Stomach (tissue), 9 donors: ENCODE results near the gene CADM2. TPM values are rescaled to one million over a fixed set of nuclear protein-coding genes. Genes with fewer than 3 reads are reported as not detected.

ENCODE experiments used
- DNase-seq, 2 donors: peaks; one replicate each; pipeline versions ENCODE4 v3.0.0 to v3.0.0-alpha.2; 2013 to 2019
- H3K27ac ChIP-seq, 5 donors: fragments of 200-600 bp in 4 of 5; sonication (generic) in 4 of 5; one replicate each; pipeline ENCODE4 v1.5.1; 2013 to 2019; ENCODE audit warnings: mild to moderate bottlenecking in 1 of 5, moderate library complexity in 1 of 5
- H3K27me3 ChIP-seq, 3 donors: fragments of 200-600 bp; sonication (generic); one replicate each; pipeline ENCODE4 v1.5.1; 2017 to 2019; ENCODE audit warnings: mixed run types in 1 of 3
- H3K36me3 ChIP-seq, 4 donors: fragments of 200-600 bp; sonication (generic); 1 replicate in 3 of 4; 2 replicates in 1 of 4; pipeline ENCODE4 v1.5.1; 2016 to 2019
- H3K4me1 ChIP-seq, 4 donors: fragments of 200-600 bp; sonication (generic); one replicate each; pipeline ENCODE4 v1.5.1; 2016 to 2019
- H3K4me3 ChIP-seq, 4 donors: fragments of 200-600 bp; sonication (generic) in 3 of 4; one replicate each; pipeline ENCODE4 v1.5.1; 2016 to 2019; ENCODE audit warnings: mild to moderate bottlenecking in 1 of 4
- H3K9me3 ChIP-seq, 4 donors: fragments of 200-600 bp; sonication (generic); one replicate each; pipeline ENCODE4 v1.5.1; 2016 to 2019
- EP300 ChIP-seq: sonication (generic); formaldehyde crosslinking; IDR thresholded peaks from one replicate; pipeline ENCODE4 v1.6.1; 2017; ENCODE audit warnings: antibody characterized with exemption
- POLR2A ChIP-seq, 4 donors: fragments of 450-650 bp; IDR thresholded peaks; one replicate each; pipeline ENCODE4 v1.6.1; 2016; ENCODE audit warnings: antibody characterized with exemption in 4 of 4, control low read depth in 2 of 4, mild to moderate bottlenecking in 1 of 4, moderate library complexity in 1 of 4
- POLR2AphosphoS5 ChIP-seq, 3 donors: sonication (generic); formaldehyde crosslinking; IDR thresholded peaks; one replicate each; pipeline ENCODE4 v1.6.1; 2016; ENCODE audit warnings: antibody characterized with exemption in 3 of 3
- WGBS, 5 donors: extraction: QIAGEN DNeasy Blood & Tissue Kit in 3 of 5; methylation state at CpG; one replicate each; pipeline versions ENCODE4 v1.1.5 to v1.1.7; 2013 to 2018; 5-methylcytosine and 5-hydroxymethylcytosine counted together
- intact Hi-C: fragments of 100-400 bp; cut with DNase I; formaldehyde crosslinking; loops from one replicate; pipeline ENCODE4 v1.15.1; 2023; ENCODE audit warnings: low total_unique reads
- polyA plus RNA-seq, 3 donors: library from polyadenylated mRNA; stranded (reverse); fragments of 200-250 nt; gene quantifications; one replicate each; pipeline ENCODE4 v1.2.3, GENCODE V29; 2013
- total RNA-seq, 5 donors: library from RNA; depleted of rRNA; stranded (reverse); fragments of >200 nt; gene quantifications; one replicate each; pipeline versions ENCODE4 v1.1.0 to v1.2.3, GENCODE V29; 2014 to 2016
- TF ChIP-seq, protein P1 (sequence below), 7 experiments: fragments of 450-650 bp in 4 of 7; fragments of 200-600 bp in 3 of 7; sonication (generic) in 3 of 7; IDR thresholded peaks; one replicate each; pipeline ENCODE4 v1.5.1; 2016 to 2019; ENCODE audit warnings: antibody characterized with exemption in 7 of 7, control low read depth in 2 of 7, mild to moderate bottlenecking in 1 of 7
- donor health status: healthy with polysubstance abuse.
- donor health status: Bipolar disorder and iron deficiency.
- donor health status: healthy.

Gene CADM2
- total and polyA plus RNA-seq, 8 donors = 0.29 to 8.1 (median 2.0) TPM; not detected in 1

DNA sequence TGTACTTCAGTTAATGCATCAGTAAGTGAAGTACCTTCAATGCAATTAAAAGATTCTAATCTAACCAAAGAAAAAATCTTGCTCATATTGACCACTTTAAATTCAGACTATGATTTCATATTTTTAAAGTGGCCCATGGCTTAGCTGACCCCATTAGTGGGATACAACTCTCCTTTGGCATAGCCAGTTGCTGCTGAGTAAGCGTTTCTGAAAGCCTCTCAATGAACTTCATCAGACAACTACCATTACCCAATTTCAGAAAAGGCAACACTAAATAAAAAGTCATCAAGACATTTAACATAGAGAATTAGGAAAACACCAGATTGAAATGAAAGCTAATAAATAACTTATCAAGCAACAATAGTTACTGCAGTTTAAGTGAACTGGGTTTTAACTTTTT, 27.0 kb downstream of the CADM2 start:
- 84 to 100% (median 86%) methylated on average over 1 of the region's 1 CpG for WGBS, 5 donors
- DNase-seq = no peak
- intact Hi-C loops = no loop called here
- no peaks in the 10 kb centered on the region for H3K36me3 ChIP-seq
- no peak overlapping the region for H3K4me3 ChIP-seq
- no peaks in the 10 kb centered on the region for H3K9me3 ChIP-seq
- no peak overlapping the region for H3K27ac ChIP-seq
- TF ChIP-seq EP300 = no peak
- TF ChIP-seq, protein P1, sequence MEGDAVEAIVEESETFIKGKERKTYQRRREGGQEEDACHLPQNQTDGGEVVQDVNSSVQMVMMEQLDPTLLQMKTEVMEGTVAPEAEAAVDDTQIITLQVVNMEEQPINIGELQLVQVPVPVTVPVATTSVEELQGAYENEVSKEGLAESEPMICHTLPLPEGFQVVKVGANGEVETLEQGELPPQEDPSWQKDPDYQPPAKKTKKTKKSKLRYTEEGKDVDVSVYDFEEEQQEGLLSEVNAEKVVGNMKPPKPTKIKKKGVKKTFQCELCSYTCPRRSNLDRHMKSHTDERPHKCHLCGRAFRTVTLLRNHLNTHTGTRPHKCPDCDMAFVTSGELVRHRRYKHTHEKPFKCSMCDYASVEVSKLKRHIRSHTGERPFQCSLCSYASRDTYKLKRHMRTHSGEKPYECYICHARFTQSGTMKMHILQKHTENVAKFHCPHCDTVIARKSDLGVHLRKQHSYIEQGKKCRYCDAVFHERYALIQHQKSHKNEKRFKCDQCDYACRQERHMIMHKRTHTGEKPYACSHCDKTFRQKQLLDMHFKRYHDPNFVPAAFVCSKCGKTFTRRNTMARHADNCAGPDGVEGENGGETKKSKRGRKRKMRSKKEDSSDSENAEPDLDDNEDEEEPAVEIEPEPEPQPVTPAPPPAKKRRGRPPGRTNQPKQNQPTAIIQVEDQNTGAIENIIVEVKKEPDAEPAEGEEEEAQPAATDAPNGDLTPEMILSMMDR (IDR thresholded peaks at IDR 0.05) = no peak
- no peak for TF ChIP-seq POLR2AphosphoS5 (IDR thresholded peaks at IDR 0.05)
- no peak for TF ChIP-seq POLR2A (IDR thresholded peaks at IDR 0.05)
- H3K27me3 ChIP-seq = no peaks in the 10 kb centered on the region
- H3K4me1 ChIP-seq = no peaks in the 10 kb centered on the region

DNA sequence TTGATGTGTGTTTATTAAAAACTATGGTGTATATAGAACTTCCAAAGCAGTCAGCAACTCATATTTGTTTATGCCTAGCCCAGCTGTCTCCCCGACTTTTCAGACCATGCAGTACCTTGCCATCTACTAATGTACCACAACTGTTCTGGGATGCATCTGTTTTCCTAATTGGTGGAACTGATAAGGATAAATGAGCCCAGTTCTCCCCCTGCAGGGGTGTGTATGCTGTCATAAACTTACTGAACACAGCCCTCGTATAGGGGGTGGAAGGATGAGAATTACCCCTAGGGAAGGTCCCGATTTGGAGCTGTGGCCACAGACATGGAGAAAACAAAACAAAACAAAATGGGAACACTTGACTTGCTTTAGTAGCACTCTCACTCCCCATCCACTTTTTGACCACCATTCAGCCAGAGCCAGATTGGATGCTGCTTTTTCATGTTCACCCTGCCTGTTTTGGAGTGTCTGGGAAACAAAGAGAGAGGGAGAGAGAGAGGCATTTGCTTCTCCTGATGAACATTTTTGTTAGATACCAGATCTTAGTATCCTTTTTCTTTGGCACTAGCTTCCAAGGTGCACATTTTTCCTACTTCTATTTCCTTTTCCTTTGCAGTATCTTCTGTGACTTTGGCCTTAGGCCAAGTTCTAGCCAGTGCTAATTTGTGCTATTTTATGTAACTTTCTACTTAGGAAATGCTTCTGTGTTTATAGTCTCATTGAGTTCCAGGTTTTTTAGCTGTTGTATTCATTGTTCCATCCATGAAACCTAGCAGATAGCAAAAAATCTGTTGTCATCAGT, 29.1 kb downstream of the CADM2 start:
- 59 to 69% (median 64%) methylated on average over 3 of the region's 3 CpGs for WGBS, 5 donors
- peak in 1 of 2 donors; percentile 38 for DNase-seq
- H3K36me3 ChIP-seq = no peaks in the 10 kb centered on the region
- no peak overlapping the region for H3K27ac ChIP-seq
- TF ChIP-seq, protein P1 (IDR thresholded peaks at IDR 0.05) = no peak
- TF ChIP-seq POLR2AphosphoS5 (IDR thresholded peaks at IDR 0.05) (no peak), POLR2A (IDR thresholded peaks at IDR 0.05) (no peak), EP300 (no peak)
- H3K4me1 ChIP-seq = no peaks in the 10 kb centered on the region
- intact Hi-C loops = no loop called here
- no peaks in the 10 kb centered on the region for H3K27me3 ChIP-seq
- H3K9me3 ChIP-seq = no peaks in the 10 kb centered on the region
- H3K4me3 ChIP-seq = no peak overlapping the region

DNA sequence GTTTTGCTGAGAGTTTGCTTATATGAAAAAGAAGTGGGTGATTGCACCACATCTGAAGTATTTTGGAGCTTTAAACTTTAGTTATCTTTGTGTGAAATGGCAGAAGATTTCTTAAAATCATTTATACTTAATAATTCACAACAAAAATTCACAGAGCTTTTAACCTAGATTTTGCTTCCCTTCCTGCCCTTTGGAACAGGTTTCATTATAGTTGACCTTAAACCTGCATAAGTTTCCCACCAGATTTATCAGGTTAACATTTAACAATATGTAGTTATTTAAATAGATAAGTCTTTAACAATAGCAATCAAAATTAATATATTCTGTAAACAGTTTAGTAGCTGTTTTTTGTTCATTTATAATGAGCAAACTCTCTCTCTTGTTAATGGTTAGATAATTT, 30.3 kb downstream of the CADM2 start:
- Histone ChIP-seq H3K9me3 (no peaks in the 10 kb centered on the region), H3K36me3 (no peaks in the 10 kb centered on the region), H3K27ac (no peak overlapping the region), H3K27me3 (no peaks in the 10 kb centered on the region), H3K4me1 (no peaks in the 10 kb centered on the region), H3K4me3 (no peak overlapping the region)
- intact Hi-C loops = no loop called here
- DNase-seq = no peak
- no peak for TF ChIP-seq EP300
- TF ChIP-seq POLR2AphosphoS5 (IDR thresholded peaks at IDR 0.05) = no peak
- no peak for TF ChIP-seq POLR2A (IDR thresholded peaks at IDR 0.05)
- TF ChIP-seq, protein P1 (IDR thresholded peaks at IDR 0.05) = no peak

DNA sequence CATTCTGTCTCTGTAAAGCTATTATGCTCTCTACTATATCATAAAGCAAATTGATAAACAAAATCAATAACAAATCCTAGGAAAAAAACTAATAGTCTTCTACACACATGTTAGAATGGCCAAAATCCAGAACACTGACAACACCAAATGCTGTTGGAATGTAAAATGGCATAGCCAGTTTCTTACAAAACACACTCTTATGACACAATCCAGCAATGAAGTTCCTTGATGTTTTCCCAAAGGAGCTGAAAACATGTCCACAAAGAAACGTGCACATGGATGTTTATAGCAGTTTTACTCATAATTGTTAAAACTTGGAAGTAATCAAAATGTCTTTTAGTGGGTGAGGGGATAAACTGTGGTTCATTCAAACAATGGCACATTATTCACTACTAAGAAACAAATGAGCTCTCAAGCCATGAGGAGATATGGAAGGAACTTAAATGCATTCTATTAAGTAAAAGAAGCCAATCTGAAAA, 32.7 kb downstream of the CADM2 start:
- no peaks in the 10 kb centered on the region for H3K9me3 ChIP-seq
- no peak overlapping the region for H3K27ac ChIP-seq
- TF ChIP-seq POLR2A (IDR thresholded peaks at IDR 0.05) = no peak
- no peak for TF ChIP-seq POLR2AphosphoS5 (IDR thresholded peaks at IDR 0.05)
- no peak for TF ChIP-seq EP300
- TF ChIP-seq, protein P1 (IDR thresholded peaks at IDR 0.05) = no peak
- no peak for DNase-seq
- no peaks in the 10 kb centered on the region for H3K4me1 ChIP-seq
- H3K27me3 ChIP-seq = no peaks in the 10 kb centered on the region
- intact Hi-C loops = no loop called here
- 21 to 39% (median 33%) methylated on average over 1 of the region's 1 CpG for WGBS, 5 donors
- H3K4me3 ChIP-seq = no peak overlapping the region
- H3K36me3 ChIP-seq = no peaks in the 10 kb centered on the region
